Lower leg skin (tissue), 3 donors: ENCODE measurements around the gene RAD1.

Source experiments
- POLR2A ChIP-seq, 2 donors: fragments of 450-650 bp; IDR thresholded peaks; one replicate each; pipeline ENCODE4 v1.6.1; 2016 to 2017; ENCODE audit warnings: antibody characterized with exemption in 2 of 2, mild to moderate bottlenecking in 1 of 2, moderate library complexity in 1 of 2
- TF ChIP-seq, protein P1 (sequence below), 3 donors: fragments of 450-650 bp; IDR thresholded peaks; one replicate each; pipeline ENCODE4 v1.5.1; 2016; ENCODE audit warnings: antibody characterized with exemption in 3 of 3, mild to moderate bottlenecking in 3 of 3, moderate library complexity in 2 of 3

DNA sequence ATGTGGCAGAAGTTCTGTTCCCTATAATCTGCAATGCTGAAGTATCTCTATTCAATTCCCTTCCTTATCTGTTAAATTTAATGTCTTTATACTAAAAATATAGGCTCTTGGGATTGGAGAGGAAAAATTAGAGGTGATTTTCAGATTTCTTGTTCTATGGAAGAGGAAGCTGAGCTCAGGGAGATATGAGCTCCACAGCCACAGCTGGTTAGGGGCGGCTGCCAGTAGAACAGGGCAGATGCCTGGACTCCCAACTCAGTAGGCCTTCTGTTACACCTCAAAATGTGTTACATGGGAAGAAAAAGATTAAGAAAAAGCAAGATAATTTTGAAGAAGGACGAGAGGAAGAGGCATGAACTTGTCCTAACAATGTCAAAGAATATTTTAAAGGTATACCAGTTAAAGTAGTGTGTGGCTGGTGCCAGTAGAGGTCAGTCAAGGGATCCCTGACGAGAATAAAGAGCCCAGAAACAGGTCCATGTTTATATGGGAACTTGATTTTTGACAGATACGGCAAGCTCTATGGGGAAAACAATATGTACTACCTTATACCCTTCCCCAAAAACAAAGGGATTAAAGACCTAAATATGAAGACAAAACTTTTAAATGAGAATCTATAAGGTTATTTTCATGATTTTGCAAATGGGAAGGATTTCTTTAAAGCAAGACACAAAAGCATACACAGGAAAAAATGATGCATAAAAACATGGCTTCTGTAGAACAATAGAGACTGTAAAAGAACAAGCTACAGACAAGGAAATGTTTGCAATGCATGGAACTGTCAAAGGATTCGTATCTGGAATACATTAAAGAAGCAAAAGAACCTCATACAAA is 42.8 kb upstream of the RAD1 start:
- TF ChIP-seq, protein P1, sequence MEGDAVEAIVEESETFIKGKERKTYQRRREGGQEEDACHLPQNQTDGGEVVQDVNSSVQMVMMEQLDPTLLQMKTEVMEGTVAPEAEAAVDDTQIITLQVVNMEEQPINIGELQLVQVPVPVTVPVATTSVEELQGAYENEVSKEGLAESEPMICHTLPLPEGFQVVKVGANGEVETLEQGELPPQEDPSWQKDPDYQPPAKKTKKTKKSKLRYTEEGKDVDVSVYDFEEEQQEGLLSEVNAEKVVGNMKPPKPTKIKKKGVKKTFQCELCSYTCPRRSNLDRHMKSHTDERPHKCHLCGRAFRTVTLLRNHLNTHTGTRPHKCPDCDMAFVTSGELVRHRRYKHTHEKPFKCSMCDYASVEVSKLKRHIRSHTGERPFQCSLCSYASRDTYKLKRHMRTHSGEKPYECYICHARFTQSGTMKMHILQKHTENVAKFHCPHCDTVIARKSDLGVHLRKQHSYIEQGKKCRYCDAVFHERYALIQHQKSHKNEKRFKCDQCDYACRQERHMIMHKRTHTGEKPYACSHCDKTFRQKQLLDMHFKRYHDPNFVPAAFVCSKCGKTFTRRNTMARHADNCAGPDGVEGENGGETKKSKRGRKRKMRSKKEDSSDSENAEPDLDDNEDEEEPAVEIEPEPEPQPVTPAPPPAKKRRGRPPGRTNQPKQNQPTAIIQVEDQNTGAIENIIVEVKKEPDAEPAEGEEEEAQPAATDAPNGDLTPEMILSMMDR (IDR thresholded peaks at IDR 0.05): no peak
- TF ChIP-seq POLR2A (IDR thresholded peaks at IDR 0.05): no peak
